GM04504 (cell line): ENCODE results near the gene TAC4.
"Not testable (repeated sequence)": the region's sequence is repeated elsewhere in the genome, so short reads cannot be mapped to it uniquely, and the experiment has no call there.

ENCODE experiments used
- DNase-seq: peaks from one replicate; pipeline ENCODE4 v3.0.0-alpha.2; 2012; ENCODE audit warnings: low read depth

TAC4 gene

DNA sequence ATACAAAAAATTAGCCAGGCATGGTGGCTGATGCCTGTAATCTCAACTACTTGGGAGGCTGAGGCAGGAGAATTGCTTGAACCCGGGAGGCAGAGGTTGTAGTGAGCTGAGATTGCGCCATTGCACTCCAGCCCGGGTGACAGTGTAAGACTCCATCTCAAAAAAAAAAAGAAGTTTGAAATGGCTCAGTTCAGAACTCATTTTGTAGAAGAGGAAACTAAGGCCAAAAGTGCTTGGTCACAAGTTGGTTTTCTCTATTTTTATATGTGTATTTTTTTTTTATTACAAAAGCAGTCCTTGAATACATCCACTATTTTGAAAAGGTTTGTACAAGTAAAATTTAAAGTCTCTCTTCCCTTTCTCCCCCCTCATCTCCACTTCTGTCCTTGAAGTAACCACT is 5.5 kb downstream of the TAC4 start:
- no peak for DNase-seq

DNA sequence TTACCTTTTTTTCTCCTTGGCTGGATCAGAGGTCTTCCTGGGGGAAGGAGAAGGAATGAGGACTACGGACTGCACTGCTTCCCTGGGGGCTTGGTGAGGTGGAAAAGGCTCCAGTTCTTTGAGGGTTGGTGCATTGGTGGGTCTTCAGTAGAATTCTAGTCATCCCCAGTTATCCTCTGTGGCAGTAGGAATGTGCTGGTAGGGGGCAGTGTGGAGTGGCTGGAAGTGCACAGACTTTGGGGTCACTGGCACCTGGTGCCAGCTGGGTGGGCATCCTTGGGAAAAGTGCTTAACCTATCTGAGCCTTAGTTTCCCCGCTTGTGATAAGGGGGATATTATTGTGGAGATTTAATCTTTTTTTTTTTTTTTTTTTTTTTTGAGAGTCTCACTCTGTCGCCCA is 6.3 kb downstream of the TAC4 start:
- no peak for DNase-seq

DNA sequence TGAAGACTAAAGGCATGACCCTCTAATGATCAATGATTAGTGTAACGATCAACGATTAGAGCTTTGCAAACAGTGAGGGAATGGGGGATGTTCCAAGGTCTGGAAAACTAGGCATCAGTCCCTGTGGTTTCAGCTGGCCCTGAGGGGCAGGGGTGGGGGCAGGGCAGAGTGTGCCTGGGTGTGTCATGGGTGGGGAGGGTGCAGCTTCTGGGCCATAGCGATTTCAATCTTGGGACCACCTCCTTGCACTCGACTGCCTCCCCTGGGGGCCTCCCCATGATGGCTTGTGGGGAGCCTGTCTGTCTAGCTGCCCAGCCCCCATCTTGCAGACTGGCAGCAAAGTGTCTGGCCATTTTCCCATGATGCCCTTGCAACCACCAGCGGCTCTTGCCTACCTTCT is 8.4 kb downstream of the TAC4 start:
- DNase-seq = no peak

DNA sequence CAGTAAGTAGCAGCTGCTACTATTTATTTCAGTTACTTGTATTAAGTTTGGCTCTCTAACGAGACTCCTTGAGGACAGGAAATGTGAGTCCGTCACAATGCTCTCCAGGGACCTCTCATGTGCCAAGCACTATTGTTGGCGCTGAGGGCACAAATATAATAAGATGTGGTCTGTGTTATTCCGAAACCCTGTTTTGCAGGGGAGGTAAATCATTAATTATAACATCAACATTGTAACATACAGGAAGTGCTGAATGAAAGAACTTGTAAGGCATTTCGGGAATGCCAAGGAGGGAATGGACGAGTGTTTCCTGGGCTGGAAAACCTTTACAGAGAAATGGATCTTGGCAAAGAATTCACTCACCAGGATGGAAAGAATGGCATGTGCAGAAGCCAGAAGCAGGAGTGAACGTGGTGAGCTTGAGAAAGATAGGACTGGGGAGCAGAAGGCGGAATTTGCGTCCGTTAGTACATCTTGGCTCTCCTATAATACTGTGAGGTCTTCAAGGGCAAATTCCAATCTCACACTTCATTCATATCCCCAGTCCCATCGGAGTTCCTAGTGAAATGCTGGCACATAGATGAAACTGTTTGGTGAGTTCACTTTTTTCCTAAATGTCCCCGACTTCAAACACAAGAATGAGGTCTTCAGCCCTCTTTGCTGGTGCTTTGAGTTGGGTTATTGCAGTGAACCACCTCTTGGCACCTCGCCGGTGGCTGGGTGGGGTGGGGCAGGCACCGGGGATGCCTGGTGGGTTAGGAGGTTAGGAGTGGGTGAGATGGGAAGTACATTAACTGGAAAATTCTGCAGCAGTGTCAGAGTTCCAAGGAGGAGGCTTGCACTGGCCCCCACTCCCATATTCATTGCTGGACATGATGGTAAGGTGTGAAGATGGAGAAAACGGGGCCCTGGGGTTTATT is 11.5 kb downstream of the TAC4 start:
- DNase-seq = no peak

DNA sequence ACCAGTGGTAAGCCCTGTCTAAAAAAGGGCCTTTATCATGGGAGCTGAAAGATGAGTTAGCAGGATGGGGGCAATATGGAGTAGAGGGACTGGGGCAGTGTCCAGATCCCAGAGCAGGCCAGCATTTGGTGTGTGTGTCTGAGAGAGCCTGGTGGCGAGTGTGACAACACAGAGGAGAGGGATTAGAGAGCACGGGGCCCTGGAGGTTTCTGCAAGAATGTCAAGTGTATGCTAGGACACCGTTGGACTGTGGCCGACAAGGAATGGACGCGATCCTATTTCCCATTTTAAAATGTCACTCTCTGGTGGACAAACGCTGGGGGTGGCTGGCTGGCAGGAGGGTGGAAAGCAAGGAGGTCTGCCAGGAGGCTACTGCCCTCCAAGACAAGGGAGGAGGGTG is 12.4 kb downstream of the TAC4 start:
- DNase-seq = no peak

DNA sequence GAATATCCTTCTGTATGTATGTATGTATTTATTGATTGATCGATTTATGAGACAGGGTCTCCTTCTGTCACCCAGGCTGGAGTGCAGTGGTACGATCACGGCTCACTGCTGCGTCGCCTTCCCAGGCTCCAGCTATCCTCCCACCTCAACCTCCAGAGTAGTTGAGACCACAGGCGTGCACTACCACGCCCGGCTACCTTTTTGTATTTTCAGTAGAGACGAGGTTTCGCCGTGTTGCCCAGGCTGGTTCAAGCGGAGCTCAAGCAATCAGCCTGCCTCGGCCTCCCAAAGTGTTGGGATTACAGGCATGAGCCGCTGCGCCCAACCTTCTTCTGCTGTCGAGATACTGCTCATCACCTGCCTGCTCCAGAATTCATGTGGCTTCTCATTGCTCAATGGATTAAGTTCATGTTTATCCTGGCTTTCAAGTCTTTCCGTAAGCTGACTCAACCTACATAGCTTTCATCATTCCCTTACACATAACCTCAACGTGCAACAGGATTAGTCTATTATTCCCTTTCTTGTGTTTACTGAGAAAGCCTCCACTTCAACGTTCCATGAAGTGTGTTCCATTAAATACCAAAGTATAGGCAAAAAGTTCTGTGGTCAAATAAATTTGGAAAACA is 13.6 kb downstream of the TAC4 start:
- DNase-seq = no peak

DNA sequence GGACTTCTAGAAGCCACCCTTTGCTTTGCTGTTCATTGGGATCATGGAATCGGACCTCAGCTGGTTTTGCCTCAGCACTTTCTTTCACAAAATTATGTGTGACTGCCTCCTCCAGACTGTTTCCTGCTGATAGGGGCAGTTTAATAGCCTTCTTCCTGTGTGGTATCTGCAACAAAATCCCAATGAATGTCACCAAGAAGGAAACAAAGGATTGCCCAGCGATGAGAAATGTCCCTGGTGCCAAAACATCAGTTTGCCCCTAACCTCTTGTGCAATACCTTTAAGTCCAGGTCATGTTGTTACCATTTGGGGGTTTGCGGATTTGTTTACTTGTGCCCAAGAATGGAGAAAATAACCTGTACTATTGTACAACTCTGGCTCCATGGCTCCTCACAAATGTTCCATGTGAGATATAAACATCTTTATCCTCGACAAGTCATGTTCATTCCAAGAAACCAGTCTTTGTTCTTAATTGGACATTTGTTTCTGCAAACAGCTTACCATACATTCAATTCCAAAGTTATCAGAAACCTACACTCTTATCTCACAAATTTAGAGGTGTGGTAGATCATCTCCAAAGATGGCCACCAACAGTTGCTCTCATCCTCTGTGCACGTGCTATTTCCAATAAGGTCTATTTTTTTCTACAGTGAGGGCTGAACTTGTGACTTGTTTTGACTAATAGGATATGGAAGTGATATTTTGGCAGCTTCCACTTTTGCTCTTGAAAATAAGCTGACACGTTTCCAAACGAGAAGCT is 14.8 kb downstream of the TAC4 start:
- DNase-seq = no peak

DNA sequence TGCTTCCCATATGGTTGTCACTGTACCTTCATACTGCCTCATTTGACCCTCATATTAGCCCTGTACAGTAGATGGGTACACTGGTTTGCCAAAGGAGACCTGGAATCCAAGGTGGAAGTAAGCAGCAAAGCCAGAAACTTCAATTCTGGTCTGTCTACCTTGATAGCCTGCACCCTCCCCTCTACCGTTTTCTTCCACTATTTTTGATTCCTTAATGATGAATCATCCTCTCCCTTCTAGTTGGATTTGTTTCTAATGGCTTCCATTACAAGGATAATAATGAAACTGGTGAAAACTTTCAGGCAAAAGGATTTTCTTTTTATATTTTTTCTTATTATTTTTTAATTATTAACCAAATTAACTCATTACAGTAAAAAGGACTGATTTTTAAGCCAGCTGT is 17.3 kb downstream of the TAC4 start:
- DNase-seq = no peak

DNA sequence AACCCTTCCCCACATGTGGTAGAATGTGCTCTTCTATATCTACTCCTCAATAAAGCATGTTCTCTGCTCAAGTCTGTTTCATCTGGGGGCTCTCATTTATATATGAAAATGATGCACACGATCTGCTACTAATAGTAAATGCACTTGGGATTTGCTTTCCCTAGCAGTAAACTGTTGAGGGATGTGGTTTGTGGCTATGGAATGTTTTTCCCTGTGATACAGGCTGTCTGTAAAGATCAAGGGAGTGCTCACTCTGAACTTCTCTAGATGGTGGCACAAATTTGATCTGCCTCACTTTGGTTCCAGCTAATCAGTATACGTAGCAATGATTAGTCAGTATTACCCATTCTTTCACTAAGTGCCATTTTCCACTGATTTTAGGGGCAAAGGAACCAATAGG is 18.8 kb downstream of the TAC4 start:
- no peak for DNase-seq

DNA sequence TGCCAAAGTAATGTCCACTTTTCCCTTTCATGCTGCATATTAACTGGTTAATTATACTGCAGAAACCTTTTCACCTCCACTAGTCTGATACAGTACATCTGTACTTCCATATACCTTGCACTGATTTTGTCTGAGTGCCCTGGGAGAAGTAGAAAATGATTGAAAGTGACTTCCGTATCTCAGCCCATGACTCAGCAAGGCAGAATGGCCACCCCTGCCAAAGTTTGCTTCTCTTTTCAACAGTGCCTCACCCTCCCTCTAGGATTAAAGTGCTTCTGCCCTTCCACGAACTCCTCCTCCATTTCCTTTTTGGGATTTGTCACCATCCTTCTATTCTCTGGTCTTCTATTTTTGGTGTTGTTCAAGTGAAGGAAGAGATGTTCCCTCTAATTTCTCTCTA is 19.5 kb downstream of the TAC4 start:
- DNase-seq = not testable (repeated sequence)

DNA sequence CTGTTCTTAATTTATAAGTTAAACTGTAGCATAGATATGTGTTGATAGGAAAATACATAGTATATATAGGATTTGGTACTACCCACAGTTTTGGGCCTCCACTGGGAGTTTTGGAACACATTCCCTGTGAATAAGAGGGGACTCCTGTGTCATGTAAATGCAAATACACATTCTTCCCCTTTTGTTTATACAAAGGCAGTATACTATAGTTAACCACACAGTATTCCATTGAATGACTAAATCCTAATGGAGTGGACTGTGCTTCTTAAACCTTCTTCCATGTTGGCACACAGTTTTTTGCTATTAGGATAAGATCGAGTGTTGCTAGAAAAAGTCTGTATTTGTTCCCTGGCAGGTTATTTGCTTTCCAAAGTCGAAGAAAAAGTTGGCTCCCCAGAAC is 22.2 kb downstream of the TAC4 start:
- DNase-seq = no peak

DNA sequence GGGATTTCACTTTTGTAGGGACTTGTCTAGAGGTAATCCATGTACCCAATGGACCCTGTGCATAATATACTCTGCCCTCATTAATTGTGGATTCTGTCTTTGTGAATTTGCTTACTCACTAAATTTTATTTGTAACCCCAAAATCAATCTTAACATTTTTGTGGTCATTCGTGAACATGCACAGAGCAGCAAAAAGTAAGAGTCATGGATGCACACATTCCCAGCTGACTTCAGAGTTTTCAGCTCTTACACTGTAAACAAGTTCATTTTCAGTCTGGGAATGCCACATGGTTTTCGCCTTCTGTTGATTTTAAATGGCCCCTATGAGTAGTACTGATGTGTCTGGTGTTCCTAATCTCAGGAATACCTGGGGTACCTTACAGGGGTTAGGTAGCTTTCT is 24.3 kb downstream of the TAC4 start:
- peak; percentile 28 for DNase-seq

DNA sequence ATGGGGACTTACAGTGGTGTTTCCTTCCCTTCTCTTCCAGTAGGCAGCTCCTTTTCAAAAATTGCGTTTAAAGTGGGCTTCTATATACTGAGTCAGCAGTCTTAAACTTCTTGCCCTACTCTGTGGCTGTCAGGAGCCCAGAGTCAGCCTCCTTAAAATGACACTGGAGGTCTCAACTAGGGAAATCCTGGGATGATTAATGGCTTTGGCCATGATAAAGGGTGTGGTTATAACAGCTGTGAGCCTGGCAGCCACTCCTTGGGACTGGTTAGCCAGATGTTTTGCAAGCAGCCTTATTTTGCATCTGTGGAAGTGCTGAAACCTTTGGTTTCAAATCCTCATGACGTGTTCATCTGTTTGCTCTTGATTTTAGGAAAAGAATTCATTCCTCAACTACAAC is 25.0 kb downstream of the TAC4 start:
- DNase-seq = peak; percentile 41

DNA sequence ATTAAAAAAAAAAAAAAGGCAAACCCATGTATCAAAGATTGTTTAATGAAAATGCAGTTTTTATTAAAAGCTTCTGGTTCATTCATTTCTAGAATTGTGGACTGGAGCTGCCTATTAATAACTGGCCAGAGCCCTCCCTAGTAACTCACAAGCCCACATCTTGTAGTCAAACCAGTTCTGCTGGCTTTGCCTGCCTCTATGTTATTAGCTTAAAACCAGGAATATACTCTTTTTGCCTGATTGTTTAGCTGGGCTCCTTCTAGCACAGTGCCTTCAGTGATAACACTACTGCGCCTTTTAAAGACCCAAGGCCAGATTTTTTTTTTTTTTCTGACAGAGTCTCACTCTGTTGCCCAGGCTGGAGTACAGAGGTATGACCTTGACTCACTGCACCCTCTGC is 26.0 kb downstream of the TAC4 start:
- no peak for DNase-seq

DNA sequence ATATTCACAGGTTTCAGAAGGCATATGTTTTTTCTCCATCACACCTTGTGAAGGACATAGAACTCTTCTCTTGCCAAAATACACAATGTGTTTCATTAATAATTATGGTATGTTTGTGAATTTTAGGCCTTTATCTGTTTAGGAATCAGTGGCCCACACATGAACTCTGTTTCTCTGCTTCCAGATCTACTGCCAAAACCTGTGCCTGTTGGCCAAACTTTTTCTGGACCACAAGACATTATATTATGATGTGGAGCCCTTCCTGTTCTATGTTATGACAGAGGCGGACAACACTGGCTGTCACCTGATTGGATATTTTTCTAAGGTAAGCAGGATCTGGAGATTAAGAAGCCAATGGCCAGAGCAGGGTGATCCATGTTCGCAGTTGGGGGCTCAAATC is 26.4 kb downstream of the TAC4 start:
- no peak for DNase-seq

DNA sequence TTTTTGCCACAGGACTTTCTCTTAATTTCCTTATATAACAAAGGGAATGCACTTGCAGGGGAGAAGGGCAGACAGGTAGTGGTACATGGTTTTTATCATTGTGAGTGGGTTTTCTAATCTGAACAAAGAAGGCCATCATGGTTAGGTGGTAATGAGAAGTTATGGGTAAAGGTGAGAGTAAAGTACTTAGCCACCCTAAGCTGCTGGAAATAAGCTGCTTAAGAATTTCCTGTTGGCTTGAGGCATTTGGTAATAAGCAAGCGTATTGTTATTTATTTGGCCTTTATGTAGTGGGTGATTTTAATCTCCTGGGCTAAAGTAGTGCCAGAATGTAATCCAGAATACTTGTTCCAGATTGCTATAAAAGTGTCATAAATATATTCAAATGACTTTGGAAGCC is 27.1 kb downstream of the TAC4 start:
- no peak for DNase-seq

DNA sequence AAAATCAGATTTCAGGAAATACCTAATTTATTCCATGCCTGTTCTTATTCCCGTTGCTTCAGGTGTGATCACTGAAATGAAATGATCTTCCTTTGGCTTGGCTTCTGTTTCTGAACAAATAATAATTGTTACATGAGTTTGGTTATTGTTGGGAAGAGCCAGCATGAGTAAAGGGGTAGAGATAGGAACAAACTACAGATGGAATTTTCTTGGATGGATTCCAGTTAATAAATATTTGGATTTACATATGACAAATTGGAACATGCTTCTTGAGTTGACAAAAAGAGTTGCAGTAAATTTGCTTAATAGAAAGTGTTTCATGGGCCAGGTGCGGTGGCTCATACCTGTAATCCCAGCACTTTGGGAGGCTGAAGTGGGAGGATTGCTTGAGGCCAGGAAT is 28.2 kb downstream of the TAC4 start:
- no peak for DNase-seq

DNA sequence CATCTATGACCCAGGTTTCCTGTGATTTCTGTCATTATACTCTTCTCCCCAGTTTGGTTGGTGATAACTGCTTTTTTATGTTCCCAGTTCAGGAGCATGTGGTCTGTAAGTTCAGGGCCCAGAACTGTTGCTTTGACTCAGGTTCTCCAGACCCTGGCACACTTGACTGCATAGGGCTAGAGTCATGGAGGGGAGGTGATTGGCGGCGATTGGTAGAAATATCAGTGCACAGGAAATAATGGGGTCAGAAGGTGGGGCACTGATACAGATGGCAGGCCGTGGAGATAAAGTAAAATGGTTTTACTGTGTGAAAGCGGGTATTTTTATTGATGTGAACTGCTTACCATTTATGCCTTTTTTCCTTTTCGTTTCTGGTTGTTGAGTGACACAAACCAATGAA is 28.7 kb downstream of the TAC4 start:
- DNase-seq = no peak

DNA sequence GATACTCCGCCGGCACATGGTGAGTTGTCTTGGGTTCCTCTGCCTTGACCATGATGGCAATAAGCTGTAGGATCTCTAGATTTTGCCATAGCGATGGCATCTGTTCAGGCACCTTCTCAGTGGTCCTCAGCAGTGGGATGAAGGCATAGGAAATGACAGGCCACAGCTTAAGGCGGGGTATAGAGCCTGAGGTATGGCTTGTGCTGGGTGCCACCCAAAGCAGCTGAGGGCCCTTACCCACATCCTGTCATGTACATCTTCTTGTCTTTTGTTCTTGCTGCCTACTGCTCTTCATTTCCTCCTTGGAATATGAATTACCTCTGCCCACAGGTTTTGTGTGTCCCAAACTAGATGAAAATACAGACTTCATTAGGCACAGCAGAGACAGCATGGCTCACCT is 29.9 kb downstream of the TAC4 start:
- DNase-seq = no peak

DNA sequence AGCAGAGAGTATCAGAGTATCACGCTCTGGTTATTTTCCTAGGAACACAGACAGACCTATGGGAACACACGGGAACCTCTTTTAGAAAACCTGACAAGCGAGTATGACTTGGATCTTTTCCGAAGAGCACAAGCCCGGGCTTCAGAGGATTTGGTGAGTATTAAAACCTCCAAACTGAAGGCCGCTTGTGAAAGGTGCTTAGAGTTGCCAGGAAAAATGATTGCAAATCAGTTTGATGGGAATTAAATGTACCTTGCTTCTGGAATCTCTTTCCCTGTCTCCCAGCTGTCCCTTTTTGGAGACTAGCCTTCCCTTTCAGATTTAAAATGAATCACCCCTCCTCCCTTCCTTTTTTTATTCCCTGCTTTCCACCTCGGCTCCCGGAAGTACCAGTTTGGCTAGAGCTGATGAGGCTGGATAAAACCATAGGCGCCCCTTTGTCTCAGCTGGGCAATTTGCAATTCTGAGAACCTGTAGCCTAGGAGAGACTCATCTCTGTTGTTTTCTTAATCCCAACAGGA is 32.0 kb downstream of the TAC4 start:
- DNase-seq = no peak

DNA sequence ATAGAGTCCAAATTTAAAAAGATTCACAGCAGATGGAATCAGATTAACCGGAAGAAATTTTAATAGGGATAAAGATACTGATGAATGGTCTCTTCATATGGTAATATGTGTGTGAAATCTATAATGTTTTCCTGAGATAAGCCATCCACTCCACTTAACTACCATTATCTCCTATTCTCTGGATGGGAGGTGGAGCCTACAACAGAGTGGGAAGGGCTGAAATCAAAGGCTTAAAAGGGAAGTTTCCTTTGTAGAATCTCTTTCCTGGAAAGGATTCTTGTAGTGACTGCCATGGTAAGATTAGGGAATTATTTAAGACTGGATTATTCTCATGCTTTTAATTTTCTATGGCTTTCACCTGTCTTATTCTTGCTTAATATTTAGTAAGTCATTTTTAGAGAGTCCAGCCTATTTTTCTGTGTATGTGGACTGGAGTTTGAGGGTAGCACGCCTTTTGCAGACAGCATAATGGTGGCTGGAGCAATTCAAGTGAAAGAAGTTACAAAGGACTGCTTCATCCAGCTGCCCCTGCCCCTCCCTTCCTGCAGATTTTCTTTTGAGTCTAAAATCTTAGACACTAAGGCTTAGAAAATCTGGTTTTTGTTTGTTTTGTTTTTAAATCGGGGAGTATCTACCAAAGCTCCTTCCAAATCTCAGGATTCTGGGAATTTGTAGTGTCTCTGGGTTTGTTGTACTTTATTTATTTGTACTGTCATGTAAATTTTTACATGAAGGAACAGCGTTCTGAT is 32.9 kb downstream of the TAC4 start:
- no peak for DNase-seq

DNA sequence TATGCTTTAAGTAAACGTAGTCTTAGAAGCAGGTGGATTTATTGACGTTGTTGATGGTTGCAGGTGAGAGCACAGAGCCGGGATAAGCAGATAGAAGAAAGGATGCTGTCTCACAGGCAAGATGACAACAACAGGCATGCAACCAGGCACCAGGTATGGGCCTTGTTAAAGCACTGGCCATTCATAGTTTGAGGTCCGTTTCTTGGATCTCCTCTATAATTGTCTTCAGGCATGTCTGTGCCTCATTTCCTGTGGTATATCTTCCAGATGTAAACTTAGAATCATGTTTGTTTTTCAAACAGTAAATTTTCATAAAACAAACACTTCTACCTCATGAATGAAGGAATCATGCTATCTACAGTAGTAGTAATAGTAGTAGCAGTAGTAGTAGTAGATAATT is 38.8 kb downstream of the TAC4 start:
- no peak for DNase-seq
